Right cardiac atrium (tissue), 5 donors: ENCODE measurements around the gene EMCN. TPM values are rescaled to one million over a fixed set of nuclear protein-coding genes. Genes with fewer than 3 reads are reported as not detected.
"Not testable (repeated sequence)": the region's sequence is repeated elsewhere in the genome, so short reads cannot be mapped to it uniquely, and the experiment has no call there.

Experiments used
- ATAC-seq, 2 donors: fragments of 200-7000 bp; cut with Tn5 transposase; one replicate each; pipeline versions ENCODE4 v1.8.0 to v1.9.1; 2020; ENCODE audit warnings: moderate library complexity in 2 of 2, mild to moderate bottlenecking in 1 of 2
- DNase-seq, 3 donors: peaks; one replicate each; pipeline ENCODE4 v3.0.0-alpha.2; 2020
- H3K27ac ChIP-seq: one replicate; pipeline ENCODE4 v1.5.1; 2013; ENCODE audit warnings: mild to moderate bottlenecking, low read length, control low read depth, moderate library complexity
- H3K27me3 ChIP-seq: one replicate; pipeline ENCODE4 v1.6.1; 2013; ENCODE audit not compliant: control insufficient read depth, insufficient read depth
- H3K4me1 ChIP-seq: one replicate; pipeline ENCODE4 v1.6.1; 2013; ENCODE audit warnings: low read length; ENCODE audit not compliant: control insufficient read depth, insufficient read depth
- H3K4me3 ChIP-seq: one replicate; pipeline ENCODE4 v1.5.1; 2013; ENCODE audit warnings: low read length, control low read depth
- H3K9me3 ChIP-seq: one replicate; pipeline ENCODE4 v1.6.1; 2013; ENCODE audit warnings: low read length; ENCODE audit not compliant: control insufficient read depth
- WGBS: extraction: QIAGEN DNeasy Blood & Tissue Kit; methylation state at CpG from one replicate; pipeline ENCODE4 v1.1.7; 2013; 5-methylcytosine and 5-hydroxymethylcytosine counted together
- intact Hi-C, 4 donors: fragments of 100-400 bp; cut with DNase I; formaldehyde crosslinking; loops; one replicate each; pipeline versions ENCODE4 v1.11.0 to v1.14.0; 2022 to 2023
- polyA plus RNA-seq: library from polyadenylated mRNA; stranded (reverse); fragments of 200-250 nt; gene quantifications from one replicate; pipeline ENCODE4 v1.2.3, GENCODE V29; 2013
- total RNA-seq, 4 donors: library from RNA; stranded (reverse); fragmentation: NEBNext Ultra II Directional; extraction: Animal tissue kit (Norgen Biotek cat#: 25700); gene quantifications; one replicate each; pipeline ENCODE4 v1.2.1, GENCODE V29; 2021
- donor health status: healthy with polysubstance abuse.
- donor health status: DM: no; HTN: yes; CAD: no.
- donor health status: DM: no; HTN: no; CAD: no.
- donor health status: DM: no; HTN: yes; CAD: no; lungs with severe emphysema.
- donor health status: DM: yes; HTN: yes; CAD: no.

EMCN gene
- total and polyA plus RNA-seq, 5 donors: 21.8 to 44.9 (median 41.3) TPM

GRCh38 chr4:100352352-100352751, 165.5 kb downstream of the EMCN start:
- DNase-seq, H3K4me1 ChIP-seq, H3K27ac ChIP-seq, ATAC-seq, intact Hi-C loops, H3K9me3 ChIP-seq, H3K27me3 ChIP-seq, H3K4me3 ChIP-seq: not testable (repeated sequence)
- WGBS: 96% methylated on average over 3 of the region's 3 CpGs

DNA sequence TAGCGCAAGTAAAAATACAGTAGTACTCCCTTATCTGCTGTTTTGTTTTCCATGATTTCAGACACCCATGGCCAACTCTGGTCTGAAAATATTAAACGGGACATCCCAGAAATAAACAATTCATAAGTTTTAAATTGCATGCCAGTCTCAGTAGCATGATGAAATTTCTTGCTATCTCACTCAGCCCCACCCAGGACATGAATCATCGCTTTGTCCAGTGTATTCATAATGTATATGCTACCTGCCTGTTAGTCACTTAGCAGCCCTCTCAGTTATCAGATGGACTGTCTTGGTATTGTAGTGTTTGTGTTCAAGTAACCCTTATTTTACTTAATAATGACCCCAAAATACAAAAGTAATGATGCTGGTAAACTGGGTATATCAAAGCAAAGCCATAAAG, 169.3 kb downstream of the EMCN start:
- H3K4me3 ChIP-seq: no peak overlapping the region
- WGBS: 78% methylated on average over 3 of the region's 3 CpGs
- H3K27ac ChIP-seq: no peak overlapping the region
- no peaks in the 10 kb centered on the region for H3K4me1 ChIP-seq
- ATAC-seq (no peak), DNase-seq (no peak)
- intact Hi-C loops: no loop called here
- no peaks in the 10 kb centered on the region for H3K27me3 ChIP-seq
- H3K9me3 ChIP-seq: no peaks in the 10 kb centered on the region

- Histone ChIP-seq H3K27ac (no peak overlapping the region), H3K9me3 (no peaks in the 10 kb centered on the region), H3K27me3 (no peaks in the 10 kb centered on the region), H3K4me1 (no peaks in the 10 kb centered on the region), H3K4me3 (no peak overlapping the region)
- WGBS: 87% methylated on average over 1 of the region's 1 CpG
- intact Hi-C loops: no loop called here
- no peak for DNase-seq
- no peak for ATAC-seq
Measured at GRCh38 chr4:100347241-100347640, 170.6 kb downstream of the EMCN start.

DNA sequence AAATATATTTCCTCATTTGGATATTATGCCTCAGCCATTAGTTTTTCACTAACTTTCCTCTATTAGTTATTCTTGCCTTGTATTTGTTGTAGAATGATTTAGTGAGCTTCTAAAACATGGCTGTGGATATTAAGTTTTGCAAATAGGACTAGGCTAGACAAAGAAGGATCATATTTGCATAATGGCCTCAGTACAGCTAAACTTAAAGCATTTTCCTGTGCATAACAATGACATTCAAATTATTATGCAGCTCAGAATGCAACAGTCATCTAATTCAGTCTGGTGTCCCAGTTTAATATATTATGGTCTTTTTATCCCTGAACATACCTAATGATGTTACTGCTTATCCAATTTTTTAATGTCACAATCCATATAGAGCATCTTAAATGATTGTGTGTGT, 172.2 kb downstream of the EMCN start:
- no peaks in the 10 kb centered on the region for H3K9me3 ChIP-seq
- no peak for DNase-seq
- intact Hi-C loops: no loop called here
- ATAC-seq: no peak
- H3K4me3 ChIP-seq: no peak overlapping the region
- no peaks in the 10 kb centered on the region for H3K27me3 ChIP-seq
- no peak overlapping the region for H3K27ac ChIP-seq
- no peaks in the 10 kb centered on the region for H3K4me1 ChIP-seq
